SKM-1 (cell line): ENCODE results near the gene HDDC3.
"Not testable (repeated sequence)": the region's sequence is repeated elsewhere in the genome, so short reads cannot be mapped to it uniquely, and the experiment has no call there.

Experiments used
- DNase-seq: peaks from one replicate; lab custom pipeline; 2025; ENCODE audit not compliant: unreplicated experiment; lab: John Stamatoyannopoulos, UW

The HDDC3 gene

DNA sequence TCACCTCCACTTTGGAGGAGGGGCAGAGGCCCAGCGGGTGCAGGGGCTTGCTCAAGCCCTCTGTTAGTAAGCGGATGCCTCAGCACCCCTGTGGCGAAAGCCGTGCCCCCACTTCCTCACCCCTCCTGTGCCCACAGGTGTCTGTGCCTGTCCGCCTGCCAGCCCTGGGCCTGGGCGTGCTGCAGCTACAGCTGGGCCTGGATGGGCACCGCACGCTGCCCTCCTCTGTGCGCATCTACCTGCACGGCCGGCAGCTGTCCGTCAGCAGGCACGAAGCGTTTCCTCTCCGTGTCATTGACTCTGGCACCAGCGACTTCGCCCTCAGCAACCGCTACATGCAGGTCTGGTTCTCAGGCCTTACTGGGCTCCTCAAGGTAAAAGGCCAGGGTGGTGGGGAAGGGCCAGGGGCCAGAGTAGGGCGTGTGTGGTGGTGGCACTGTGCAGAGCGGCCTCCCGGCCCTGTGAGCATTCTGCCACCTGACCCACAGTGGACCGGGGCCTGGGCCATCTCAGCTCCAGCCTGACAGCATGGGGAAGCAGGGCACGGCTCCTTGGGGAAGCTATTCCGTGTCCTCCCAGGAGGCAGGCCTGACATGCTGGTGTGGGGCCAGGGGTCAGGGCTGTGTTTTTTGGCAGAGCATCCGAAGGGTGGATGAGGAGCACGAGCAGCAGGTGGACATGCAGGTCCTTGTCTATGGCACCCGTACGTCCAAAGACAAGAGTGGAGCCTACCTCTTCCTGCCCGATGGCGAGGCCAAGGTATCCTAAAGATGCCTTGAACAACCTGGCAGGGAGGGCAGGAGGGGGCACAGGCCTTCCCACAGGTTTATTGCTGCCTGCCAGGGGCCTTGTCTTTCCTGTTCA, 20.2 kb downstream of the HDDC3 start:
- DNase-seq = no peak

DNA sequence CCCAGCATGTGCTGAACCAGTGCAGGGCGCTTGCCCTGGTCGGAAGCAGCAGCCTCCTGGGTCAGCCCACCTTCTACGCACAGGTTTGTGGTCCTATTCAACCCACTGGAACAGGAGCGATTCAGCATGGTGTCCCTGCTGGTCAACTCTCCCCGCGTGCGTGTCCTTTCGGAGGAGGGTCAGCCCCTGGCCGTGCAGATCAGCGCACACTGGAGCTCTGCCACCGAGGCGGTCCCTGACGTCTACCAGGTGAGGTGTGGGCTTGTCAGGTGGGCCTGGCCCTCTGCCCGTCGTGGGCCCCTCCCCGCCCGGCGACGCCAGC, 21.1 kb downstream of the HDDC3 start:
- no peak for DNase-seq

DNA sequence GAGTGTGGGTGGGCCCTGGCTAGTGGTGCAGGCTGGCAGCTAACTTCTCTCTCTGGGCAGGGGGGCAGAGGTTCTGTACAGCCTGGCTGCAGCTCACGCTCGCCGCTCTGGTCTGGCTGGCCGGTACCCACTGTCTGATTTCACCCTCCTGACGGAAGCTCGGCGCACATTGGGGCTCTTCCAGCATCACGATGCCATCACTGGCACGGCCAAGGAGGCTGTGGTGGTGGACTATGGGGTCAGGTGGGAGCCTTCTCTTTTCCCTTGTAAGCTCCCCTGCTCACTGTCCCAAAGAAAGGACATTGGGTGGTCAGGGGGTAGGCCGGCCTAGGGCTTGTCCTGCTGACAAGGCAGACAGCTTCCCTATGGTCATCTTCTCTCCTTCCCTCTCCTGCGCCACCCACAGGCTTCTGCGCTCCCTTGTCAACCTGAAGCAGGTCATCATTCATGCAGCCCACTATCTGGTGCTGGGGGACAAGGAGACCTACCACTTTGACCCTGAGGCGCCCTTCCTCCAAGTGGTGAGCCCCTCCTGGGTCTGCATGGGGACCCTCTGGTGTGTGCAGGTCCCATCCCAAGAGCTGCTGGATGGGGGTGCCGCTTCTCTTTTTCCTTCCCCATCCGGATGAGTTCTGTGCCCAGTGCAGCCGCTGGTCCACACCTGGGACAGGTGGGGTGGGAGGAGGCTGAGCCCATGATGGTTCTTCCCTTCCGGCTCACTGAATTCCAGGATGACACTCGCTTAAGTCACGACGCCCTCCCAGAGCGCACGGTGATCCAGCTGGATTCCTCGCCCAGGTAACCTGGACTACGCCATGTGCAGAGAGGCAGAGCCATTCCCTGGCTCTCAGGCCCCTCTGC, 21.7 kb downstream of the HDDC3 start:
- DNase-seq = no peak

DNA sequence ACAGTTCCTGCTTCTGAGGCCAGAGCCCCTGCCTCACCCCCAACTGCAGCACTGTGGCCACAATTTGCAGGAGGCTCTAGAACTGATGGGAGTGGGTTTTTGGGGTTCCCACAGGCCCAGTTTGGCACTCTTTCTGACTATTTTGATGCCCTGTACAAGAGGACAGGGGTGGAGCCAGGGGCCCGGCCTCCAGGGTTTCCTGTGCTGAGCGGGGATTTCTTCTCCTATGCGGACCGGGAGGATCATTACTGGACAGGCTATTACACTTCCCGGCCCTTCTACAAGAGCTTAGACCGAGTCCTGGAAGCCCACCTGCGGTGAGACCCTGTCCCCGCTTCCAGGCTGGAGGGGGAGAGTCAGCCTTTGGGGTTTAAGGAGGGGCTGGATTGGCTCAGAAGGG, 22.4 kb downstream of the HDDC3 start:
- no peak for DNase-seq

DNA sequence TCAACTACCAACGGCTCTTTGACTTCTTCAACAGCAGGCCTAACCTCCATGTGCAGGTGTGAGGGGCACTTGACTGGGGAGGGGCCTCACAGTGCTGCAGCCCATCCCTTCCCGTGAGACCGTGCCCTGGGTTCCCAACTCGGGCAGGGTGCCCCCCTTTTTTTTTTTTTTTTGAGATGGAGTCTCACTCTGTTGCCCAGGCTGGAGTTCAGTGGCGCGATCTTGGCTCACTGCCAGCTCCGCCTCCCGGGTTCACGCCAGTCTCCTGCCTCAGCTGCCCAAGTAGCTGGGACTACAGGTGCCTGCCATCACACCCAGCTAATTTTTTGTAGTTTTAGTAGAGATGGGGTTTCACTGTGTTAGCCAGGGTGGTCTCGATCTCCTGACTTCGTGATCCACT, 22.9 kb downstream of the HDDC3 start:
- not testable (repeated sequence) for DNase-seq

DNA sequence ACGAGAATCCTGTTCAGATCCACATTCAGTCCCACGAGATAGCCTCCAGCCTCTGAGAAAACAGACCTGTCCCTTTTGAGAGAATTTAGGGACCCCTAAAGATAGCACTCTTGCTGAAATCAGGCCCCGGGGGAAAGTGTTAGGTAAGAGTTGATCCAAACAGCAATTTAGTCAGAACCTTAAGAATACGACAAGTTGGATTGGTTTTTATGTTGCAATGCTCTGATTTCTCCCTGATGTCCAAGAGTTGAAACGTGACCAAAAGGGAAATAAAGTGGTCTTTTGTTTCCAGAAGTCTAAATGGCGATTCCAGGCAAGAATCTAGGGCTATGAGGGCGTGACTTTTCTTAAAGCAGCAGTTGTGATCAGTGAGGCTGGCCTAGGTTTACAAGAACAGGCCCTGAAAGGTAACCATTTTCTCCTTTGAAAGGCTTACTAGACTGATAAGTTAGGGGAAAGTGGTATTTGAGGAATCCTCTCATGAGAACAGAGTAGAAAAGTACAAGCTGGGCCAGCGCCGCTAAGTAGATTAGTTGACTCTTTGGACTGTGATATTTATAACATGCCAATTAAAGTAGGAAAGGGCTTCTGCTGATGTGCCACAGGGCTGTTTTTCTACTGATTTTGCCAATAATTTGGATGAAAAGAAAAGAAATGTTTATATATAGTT, 24.4 kb downstream of the HDDC3 start:
- no peak for DNase-seq

DNA sequence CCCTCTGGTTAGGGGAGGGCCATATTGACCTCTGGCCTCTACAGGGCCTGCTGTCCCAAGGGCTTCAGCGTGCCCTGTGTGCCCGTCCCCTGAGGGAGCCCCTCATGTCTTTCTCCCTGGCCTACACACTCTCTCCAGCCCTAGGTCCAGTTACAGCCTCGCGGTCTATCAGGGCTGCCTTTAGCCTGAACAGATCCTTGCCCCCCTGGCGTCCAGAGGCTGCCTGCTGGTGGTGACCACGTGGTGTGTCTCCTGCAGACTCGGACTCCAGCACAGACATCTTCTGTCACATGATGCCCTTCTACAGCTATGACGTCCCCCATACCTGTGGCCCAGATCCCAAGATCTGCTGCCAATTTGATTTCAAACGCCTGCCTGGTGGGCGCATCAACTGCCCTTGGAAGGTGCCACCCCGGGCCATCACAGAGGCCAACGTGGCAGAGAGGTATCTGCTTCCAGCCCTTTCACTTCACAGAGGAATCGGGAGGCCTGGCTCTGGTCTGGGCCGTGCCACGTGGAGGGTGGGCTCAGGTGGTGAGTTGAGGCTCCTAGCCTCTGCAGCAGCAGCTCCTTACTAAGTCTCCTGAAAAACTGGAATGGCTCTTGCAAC, 25.2 kb downstream of the HDDC3 start:
- no peak for DNase-seq

DNA sequence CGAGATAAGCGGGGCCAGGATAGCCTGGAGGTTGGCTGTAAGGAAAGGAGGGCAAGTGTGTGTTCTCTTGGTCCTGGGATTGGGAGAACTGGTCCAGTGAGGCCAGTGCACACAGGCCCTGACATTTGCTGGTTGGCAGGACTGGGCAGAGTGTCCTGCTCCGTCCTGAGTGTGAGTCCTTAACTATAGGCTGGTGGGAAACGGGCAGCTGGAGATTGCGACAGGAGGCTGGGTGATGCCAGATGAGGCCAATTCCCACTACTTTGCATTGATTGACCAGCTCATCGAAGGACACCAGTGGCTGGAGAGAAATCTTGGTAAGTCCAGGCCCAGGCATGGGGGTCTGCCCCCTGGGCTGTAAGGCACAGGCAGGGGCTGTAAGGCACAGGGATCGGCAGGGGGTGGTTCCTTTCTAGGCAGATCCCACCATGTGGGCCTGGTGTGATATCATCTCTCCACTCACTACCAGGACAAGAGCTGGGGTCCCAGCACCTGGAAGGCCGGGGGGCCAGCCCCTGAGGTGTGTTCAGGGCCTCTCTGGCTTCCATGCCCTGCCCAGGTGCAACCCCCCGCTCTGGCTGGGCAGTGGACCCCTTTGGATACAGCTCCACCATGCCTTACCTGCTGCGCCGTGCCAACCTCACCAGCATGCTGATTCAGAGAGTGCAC, 26.0 kb downstream of the HDDC3 start:
- no peak for DNase-seq

DNA sequence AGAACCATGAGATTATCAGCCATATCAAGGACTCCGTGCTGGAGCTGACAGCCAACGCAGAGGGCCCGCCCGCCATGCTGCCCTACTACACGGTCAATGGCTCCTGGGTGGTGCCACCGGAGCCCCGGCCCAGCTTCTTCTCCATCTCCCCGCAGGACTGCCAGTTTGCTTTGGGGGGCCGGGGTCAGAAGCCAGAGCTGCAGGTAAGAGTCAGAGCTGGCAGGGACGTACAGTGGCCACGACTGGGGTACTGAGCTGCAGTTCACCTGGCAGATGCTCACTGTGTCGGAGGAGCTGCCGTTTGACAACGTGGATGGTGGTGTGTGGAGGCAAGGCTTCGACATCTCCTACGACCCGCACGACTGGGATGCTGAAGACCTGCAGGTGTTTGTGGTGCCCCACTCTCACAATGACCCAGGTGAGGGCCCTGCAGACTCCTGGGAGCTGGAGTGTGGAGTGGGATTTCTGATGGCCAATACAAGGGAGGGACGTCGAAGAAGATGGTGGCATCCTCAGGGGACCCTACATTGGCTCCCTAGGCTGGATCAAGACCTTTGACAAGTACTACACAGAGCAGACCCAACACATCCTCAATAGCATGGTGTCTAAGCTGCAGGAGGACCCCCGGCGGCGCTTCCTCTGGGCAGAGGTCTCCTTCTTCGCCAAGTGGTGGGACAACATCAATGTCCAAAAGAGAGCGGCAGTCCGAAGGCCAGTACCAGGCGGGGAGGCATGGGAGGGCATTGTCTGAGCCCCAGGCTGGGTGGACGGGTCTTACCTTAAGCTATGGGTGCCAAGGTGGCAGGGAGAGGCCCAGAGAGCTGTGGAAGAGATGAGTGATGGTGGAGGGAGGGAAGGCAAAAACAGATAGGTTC, 26.8 kb downstream of the HDDC3 start:
- DNase-seq = no peak

DNA sequence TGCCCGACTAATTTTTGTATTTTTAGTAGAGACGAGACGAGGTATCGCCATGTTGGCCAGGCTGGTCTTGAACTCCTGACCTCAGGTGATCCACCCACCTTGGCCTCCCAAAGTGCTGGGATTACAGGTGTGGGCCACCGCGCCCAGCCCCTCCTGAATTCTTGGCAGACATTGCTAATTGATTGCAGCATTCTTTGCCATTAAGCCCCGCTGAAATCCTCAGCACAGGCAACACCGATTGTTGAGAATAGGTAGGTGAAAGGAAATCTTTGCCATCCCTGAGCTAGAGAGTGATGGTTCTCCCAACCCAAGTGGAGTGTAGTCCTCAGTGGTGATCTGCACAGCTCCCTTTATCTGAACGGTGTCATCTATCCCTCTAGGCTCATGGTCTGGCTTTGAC, 27.6 kb downstream of the HDDC3 start:
- no peak for DNase-seq

DNA sequence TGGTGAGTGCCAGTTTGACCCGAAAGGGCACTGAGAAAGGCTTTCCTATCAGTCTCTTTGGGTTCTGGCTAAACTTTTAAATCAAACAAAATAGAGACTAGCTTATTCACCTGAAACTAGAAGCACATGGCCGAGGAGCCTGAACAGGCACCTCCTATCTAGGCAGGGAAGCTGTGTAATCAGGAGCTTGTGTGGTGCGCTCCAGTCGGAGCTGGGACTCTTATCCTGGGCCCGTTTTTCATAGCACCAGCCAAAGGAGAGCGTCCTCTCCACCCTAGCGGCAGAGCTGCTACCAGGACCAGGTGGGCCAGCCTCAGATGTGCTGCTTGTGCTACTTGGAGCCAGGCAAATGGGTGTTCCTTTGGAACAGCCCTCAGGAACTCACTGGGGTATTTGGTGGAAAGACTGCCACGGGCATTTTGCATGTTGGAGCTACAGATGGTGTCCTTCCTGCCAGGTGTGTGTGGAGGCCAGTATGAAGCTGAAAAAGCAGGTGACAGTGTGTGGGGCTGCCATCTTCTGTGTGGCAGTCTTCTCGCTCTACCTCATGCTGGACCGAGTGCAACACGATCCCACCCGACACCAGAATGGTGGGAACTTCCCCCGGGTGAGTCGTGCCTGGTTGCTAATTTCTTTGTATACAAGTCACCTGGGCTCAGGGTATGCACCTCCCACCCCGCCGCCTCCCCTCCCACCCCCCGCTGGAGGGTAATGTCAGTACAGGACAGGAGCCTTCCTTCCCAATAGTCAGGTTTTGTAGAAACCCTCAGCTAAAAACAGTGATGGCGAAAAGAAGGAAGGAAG, 28.4 kb downstream of the HDDC3 start:
- DNase-seq = no peak

DNA sequence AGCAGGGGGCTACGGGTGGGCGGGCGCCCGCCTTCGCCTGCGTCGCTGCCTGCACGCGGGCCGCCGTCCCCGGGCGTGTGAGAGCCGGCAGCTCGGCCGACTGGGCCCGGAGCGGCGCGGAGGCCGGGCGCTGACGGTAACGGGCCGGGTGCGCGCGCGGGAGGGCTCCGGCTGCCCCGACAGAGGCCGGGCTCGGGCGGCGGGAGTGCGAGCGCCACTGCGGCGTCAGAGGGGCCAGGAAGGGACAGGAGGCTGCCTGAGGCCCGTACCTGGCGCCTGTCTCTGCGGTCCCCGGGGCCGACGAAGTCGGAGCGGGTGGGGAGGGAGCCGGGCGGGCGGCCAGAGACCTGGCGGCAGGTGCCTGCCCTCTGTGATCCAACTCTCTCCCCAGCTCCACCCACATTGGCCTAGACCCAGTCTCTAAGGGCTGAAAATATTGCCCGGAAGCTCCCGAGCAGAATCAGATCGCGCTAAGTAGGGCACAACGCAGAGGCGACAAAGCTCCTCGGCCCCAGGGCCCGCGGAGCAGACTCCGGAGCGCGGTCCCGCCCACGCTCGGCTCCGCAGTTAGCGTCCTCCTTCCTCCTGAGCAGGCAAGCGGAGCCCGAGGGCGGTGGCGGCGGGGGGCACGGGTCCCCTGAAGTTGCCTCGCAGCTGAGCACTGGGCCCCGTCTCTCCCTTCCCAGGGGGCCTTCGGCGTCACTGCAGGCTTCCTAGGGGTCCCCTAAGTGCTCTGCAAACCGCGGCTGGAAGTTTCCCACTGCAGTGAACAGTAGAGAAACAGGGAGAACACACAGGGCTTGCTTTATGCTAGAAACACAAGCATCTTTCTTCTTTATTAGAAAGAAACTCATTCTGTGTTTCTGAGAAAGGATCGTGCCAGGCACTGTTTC, 29.3 kb downstream of the HDDC3 start, which contains the start of gene MAN2A2:
Gene MAN2A2 (plus strand): TSS at position 463 of the 893 bp plus-strand sequence. CDS start 906 bp downstream, outside the sequence.
- no peak for DNase-seq

DNA sequence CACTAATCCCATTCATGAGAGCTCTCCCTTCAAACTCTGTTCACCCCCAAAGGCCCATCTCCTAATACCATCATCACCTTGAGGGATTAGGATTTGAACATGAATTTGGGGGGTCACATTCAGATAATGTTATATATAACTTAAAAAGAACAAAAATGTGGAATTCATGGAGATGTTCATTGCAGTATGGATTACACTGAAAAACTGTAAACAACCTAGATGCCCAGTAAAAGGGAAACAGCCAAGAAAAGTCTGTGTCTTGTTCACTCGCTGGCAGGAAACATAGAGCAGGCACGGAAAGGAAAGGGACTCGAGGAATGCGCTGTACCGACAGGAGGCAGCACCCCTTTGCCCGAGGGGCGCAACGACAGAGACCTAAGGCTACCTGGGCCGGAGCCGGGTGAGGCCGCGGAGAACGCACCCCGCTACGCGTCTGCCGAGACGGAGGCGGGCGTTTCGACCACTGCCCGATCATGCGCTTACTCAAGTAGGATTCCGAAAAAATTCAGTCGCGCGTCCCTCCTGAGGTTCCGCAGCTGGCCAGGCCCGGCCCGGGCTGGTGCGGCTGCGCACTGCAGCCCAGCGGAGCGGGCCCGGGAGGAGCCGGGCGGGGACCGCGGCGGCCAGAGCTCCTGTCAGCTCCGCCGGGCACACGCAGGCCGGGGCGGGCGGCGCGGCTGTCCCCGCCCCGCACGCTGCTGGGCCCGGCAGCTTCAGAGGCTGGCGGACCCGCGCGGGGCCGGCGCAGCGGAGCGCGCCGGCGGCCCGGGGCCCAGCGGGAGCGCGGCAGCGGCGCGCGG, 30.1 kb downstream of the HDDC3 start:
- DNase-seq = peak; percentile 65

DNA sequence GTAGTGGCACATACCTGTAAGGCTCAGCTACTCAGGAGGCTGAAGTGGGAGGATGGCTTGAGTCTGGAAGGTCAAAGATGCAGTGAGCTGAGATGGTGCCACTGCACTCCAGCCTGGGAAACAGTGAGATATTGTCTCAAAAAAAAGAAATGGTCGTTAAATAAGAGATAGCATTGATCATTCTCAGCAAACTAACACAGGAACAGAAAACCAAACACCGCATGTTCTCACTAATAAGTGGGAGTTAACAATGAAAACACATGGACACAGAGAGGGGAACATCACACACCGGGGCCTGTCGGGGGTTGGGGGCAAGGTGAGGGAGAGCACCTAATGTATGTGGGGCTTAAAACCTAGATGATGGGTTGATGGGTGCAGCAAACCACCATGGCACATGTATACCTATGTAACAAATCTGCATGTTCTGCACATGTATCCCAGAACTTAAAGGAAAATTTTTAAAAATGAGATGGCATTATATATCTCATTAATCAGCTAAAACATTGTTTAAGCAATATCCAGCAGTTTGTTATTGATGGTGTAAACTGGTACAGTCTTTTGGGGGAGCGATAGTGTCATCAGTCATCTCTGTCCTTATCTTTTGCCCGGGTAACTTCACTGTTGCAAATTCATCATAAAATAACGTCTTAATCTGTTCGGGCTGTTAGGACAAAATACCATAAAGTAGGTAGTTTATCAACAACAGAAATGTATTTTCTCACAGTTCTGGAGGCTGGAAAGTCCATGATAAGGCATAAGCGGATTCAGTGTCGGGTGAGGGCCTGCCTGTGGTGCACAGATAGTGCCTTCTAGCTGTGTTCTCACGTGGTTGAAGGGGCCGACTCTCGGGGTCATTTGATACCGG, 30.9 kb downstream of the HDDC3 start:
- no peak for DNase-seq

DNA sequence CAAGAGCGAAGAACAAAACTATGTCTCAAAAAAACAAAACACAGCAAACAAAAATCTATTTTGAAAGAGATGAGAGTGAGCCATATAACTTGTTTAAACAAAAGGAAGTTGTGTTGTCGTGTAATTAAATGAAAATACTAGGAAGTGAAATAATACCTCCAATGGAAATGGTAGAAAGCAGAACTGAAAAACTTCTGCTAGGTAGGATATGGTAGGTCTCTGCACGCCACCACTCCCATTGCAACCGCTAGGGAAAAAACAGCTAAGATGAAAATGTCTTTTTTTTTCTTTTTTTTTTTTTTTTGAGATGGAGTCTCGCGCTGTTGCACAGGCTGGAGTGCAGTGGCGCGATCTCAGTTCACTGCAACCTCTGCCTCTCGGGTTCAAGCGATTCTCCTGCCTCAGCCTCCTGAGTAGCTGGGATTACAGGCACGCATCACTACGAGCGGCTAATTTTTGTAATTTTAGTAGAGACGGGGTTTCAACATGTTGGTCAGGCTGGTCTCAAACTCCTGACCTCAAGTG, 35.2 kb downstream of the HDDC3 start:
- DNase-seq = peak; percentile 52

DNA sequence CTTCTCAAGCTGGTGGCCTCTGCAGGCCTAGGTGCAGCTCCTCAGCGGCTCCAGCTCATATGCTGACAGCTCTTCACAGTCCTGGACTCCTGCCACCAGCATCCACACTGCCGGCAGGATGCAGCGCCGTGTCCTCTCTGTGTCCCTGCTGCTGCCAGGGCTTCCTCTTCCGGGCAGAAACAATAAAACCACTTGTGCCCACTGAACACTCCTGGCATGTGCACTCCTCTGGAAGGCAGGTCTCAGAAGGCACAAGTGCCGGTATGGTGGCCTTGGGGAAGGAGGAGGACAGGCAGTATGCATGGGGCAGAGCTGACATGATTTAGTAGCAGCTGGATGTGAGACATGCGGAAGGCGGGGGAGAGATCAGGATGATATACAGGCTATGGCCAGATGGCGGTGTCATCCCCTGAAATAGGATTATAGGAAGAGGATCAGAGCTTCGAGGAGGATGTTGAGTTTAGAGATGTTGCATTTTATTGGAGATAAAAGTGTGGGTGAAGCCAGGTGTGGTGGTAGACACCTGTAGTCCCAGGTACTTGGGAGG, 36.7 kb downstream of the HDDC3 start:
- no peak for DNase-seq
